Body of pancreas (tissue), 4 donors: ENCODE measurements around the gene RABIF. TPM values are rescaled to one million over a fixed set of nuclear protein-coding genes. Genes with fewer than 3 reads are reported as not detected.
"Not testable (repeated sequence)": the region's sequence is repeated elsewhere in the genome, so short reads cannot be mapped to it uniquely, and the experiment has no call there.

Source experiments
- ATAC-seq: fragments of 150-250 bp; one replicate; pipeline ENCODE4 v1.9.1; 2016
- DNase-seq, 4 donors: peaks; one replicate each; pipeline ENCODE4 v3.0.0-alpha.2; 2019
- H3K27ac ChIP-seq, 4 donors: fragments of 200-600 bp; sonication (generic); 1 replicate in 3 of 4; 2 replicates in 1 of 4; pipeline versions ENCODE4 v1.5.1 to v1.6.1; 2016 to 2019; ENCODE audit warnings: mild to moderate bottlenecking in 1 of 4, mixed read lengths in 1 of 4, moderate library complexity in 1 of 4
- H3K27me3 ChIP-seq, 2 donors: fragments of 200-600 bp; sonication (generic); one replicate each; pipeline ENCODE4 v1.6.0; 2016; ENCODE audit warnings: mild to moderate bottlenecking in 1 of 2
- H3K36me3 ChIP-seq, 2 donors: fragments of 200-600 bp; sonication (generic); replicated peaks in 1 of 2; 2 replicates each; pipeline ENCODE4 v1.5.1; 2016; ENCODE audit warnings: low read depth in 2 of 2; ENCODE audit not compliant: insufficient read depth in 1 of 2
- H3K4me1 ChIP-seq: fragments of 200-600 bp; sonication (generic); one replicate; pipeline ENCODE4 v1.6.0; 2016
- H3K4me3 ChIP-seq, 2 donors: fragments of 200-600 bp; sonication (generic); 1 replicate in 1 of 2; 2 replicates in 1 of 2; pipeline ENCODE4 v1.5.1; 2016 to 2019
- H3K9me3 ChIP-seq, 3 donors: fragments of 200-600 bp; sonication (generic); 1 replicate in 2 of 3; 2 replicates in 1 of 3; pipeline ENCODE4 v1.5.1; 2016
- CTCF ChIP-seq, 7 experiments: fragments of 450-650 bp in 4 of 7; fragments of 200-600 bp in 3 of 7; sonication (generic) in 3 of 7; IDR thresholded peaks; one replicate each; pipeline ENCODE4 v1.5.1; 2016 to 2019; ENCODE audit warnings: antibody characterized with exemption in 7 of 7
- POLR2A ChIP-seq, 3 donors: fragments of 450-650 bp; IDR thresholded peaks; one replicate each; pipeline ENCODE4 v1.6.1; 2016; ENCODE audit warnings: antibody characterized with exemption in 3 of 3, mild to moderate bottlenecking in 2 of 3
- WGBS, 2 donors: methylation state at CpG; one replicate each; pipeline ENCODE4 v1.1.5; 2017; 5-methylcytosine and 5-hydroxymethylcytosine counted together
- intact Hi-C: fragments of 100-400 bp; cut with DNase I; formaldehyde crosslinking; loops from one replicate; pipeline ENCODE4 v1.15.1; 2023
- small RNA-seq: library from RNA; depleted of rRNA; stranded (forward); fragments of <200 nt; gene quantifications from one replicate; pipeline ENCODE3, GENCODE V24; 2016
- total RNA-seq, 2 donors: library from RNA; depleted of rRNA; stranded (reverse); fragments of >200 nt; gene quantifications; one replicate each; pipeline ENCODE4 v1.1.0, GENCODE V29; 2016

Gene RABIF
- total RNA-seq, 2 donors from 2014 or later = 2.6 to 4.0 TPM

DNA sequence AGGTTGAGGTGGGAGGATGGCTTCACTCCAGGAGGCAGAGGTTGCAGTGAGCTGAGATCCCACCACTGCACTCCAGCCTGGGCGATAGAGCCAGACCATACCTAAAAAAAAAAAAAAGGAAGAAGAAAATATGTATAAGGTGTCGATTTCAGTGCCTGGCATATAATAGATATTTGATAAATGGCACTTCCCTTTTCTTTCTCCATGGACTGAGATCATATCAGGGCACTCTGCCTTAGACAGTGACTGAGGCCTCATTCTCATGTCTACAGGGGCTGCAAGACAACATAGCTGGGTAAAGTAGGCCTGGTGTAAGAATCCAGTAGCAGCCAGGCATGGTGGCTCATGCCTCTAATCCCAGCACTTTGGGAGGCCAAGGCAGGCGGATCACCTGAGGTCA, 57.0 kb downstream of the RABIF start:
- no peak for ATAC-seq
- Histone ChIP-seq H3K4me3 (no peak overlapping the region), H3K27ac (no peak overlapping the region), H3K4me1 (no peaks in the 10 kb centered on the region), H3K9me3 (no peaks in the 10 kb centered on the region), H3K36me3 (no peaks in the 10 kb centered on the region), H3K27me3 (no peaks in the 10 kb centered on the region)
- TF ChIP-seq POLR2A (IDR thresholded peaks at IDR 0.05) (no peak), CTCF (IDR thresholded peaks at IDR 0.05) (no peak)
- intact Hi-C loops = no loop called here
- 71 to 72% methylated on average over 3 of the region's 3 CpGs for WGBS, 2 donors
- no peak for DNase-seq

DNA sequence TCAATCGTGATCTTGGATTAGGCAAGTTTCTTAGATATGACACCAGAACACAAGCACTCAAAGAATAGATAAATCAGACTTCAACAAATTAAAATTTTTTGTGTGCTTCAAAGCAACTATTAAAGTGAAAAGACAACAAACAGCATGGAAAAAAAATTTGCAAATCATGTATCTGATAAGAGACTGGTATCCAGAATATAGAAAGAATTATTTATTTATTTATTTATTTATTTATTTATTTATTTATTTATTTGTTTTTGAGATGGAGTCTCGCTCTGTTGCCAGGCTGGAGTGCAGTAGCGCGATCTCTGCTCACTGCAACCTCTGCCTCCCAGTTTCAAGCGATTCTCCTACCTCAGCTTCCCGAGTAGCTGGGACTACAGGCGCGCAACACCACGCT, 59.7 kb downstream of the RABIF start:
- ATAC-seq, intact Hi-C loops, H3K27me3 ChIP-seq, DNase-seq, H3K4me1 ChIP-seq, H3K4me3 ChIP-seq, H3K9me3 ChIP-seq, H3K36me3 ChIP-seq, H3K27ac ChIP-seq: not testable (repeated sequence)
- WGBS, 2 donors = 92 to 93% methylated on average over 9 of the region's 9 CpGs

Small RNAs within 50 kb of the gene (small RNA-seq; reads per million reads assigned to genes)
- gene RF00019 = not detected

Other genes with a start within 250 kb of the RABIF start
- gene SYT2, start 178.7 kb downstream of the RABIF start, total RNA-seq = not detected
- gene KDM5B, start 80.7 kb downstream of the RABIF start, total RNA-seq = 10 to 100 TPM; 28.7 to 36.8 TPM
- gene PCAT6, start 78.2 kb downstream of the RABIF start, total RNA-seq = not detected
- gene KLHL12, start 38.1 kb upstream of the RABIF start, total RNA-seq = 10 to 100 TPM; 15.3 to 21.8 TPM
- gene ADIPOR1, start 69.2 kb upstream of the RABIF start, total RNA-seq = 10 to 100 TPM; 38.6 to 52.4 TPM
- 10 to 100 TPM; 23.4 to 32.4 TPM for gene CYB5R1, start 78.1 kb upstream of the RABIF start, total RNA-seq
- 10 to 100 TPM; 47.7 to 86.7 TPM for gene TMEM183A, start 118.2 kb upstream of the RABIF start, total RNA-seq
- gene PPFIA4, start 137.3 kb upstream of the RABIF start, total RNA-seq = not detected
- gene MYOG, start 196.9 kb upstream of the RABIF start, total RNA-seq = not detected
- gene ADORA1, start 238.6 kb upstream of the RABIF start, total RNA-seq = 10 to 100 TPM; 16.1 to 21.1 TPM